NK-92 (cell line): ENCODE measurements around the gene ITGB2.

ENCODE experiments used
- DNase-seq: peaks from one replicate; lab custom pipeline; 2025; ENCODE audit not compliant: unreplicated experiment; lab: John Stamatoyannopoulos, UW

ITGB2 gene

GRCh38 chr21:44898851-44899767, 21.6 kb downstream of the ITGB2 start:
- no peak for DNase-seq

GRCh38 chr21:44898011-44898488, 22.6 kb downstream of the ITGB2 start:
- no peak for DNase-seq

- no peak for DNase-seq
Observed at GRCh38 chr21:44897326-44898010, 23.2 kb downstream of the ITGB2 start.

- no peak for DNase-seq
Observed at GRCh38 chr21:44896561-44897286, 24.0 kb downstream of the ITGB2 start.

- no peak for DNase-seq
Observed at GRCh38 chr21:44895859-44896258, 24.8 kb downstream of the ITGB2 start.

- no peak for DNase-seq
Observed at GRCh38 chr21:44894687-44895302, 25.9 kb downstream of the ITGB2 start.

- DNase-seq, result no peak
Observed at GRCh38 chr21:44893948-44894656, 26.6 kb downstream of the ITGB2 start.

- no peak for DNase-seq
Observed at GRCh38 chr21:44893278-44893556, 27.5 kb downstream of the ITGB2 start.

GRCh38 chr21:44892536-44893277, 28.0 kb downstream of the ITGB2 start:
- DNase-seq, result no peak

GRCh38 chr21:44892095-44892494, 28.6 kb downstream of the ITGB2 start:
- no peak for DNase-seq

- DNase-seq, result no peak
Observed at GRCh38 chr21:44891631-44892031, 29.1 kb downstream of the ITGB2 start.

- no peak for DNase-seq
Observed at GRCh38 chr21:44890961-44891541, 29.6 kb downstream of the ITGB2 start.

- no peak for DNase-seq
Observed at GRCh38 chr21:44890338-44890931, 30.3 kb downstream of the ITGB2 start.

GRCh38 chr21:44889625-44890337, 30.9 kb downstream of the ITGB2 start:
- DNase-seq, result no peak

GRCh38 chr21:44888581-44889550, 31.8 kb downstream of the ITGB2 start:
- DNase-seq, result no peak

- DNase-seq, result no peak
Observed at GRCh38 chr21:44887807-44888580, 32.7 kb downstream of the ITGB2 start.
